Small intestine (tissue), 7 donors: ENCODE data around the gene HCRT. TPM values are rescaled to one million over a fixed set of nuclear protein-coding genes. Genes with fewer than 3 reads are reported as not detected.
A peak's percentile ranks its signal among the peaks of the same experiment; 100 is the strongest.

Source experiments
- DNase-seq, 2 donors: peaks; one replicate each; pipeline versions ENCODE4 v3.0.0 to v3.0.0-alpha.2; 2013
- FAIRE-seq: peaks from 2 replicates; lab custom pipeline; 2012; peaks lifted over from hg19 to GRCh38; lab: Jason Lieb, UNC
- H3K27ac ChIP-seq, 3 donors: one replicate each; pipeline ENCODE4 v1.5.1; 2013; ENCODE audit warnings: low read length in 2 of 3, mild to moderate bottlenecking in 2 of 3, control low read depth in 1 of 3, inconsistent platforms in 1 of 3, low read depth in 1 of 3, moderate library complexity in 1 of 3
- H3K27me3 ChIP-seq, 3 donors: one replicate each; pipeline ENCODE4 v1.6.1; 2013; ENCODE audit warnings: low read length in 3 of 3, inconsistent platforms in 1 of 3; ENCODE audit not compliant: control insufficient read depth in 3 of 3, insufficient read depth in 3 of 3
- H3K36me3 ChIP-seq, 3 donors: one replicate each; pipeline ENCODE4 v1.6.1; 2013; ENCODE audit warnings: low read length in 3 of 3, inconsistent platforms in 1 of 3, low read depth in 1 of 3, mild to moderate bottlenecking in 1 of 3, moderate library complexity in 1 of 3; ENCODE audit not compliant: control insufficient read depth in 3 of 3, insufficient read depth in 2 of 3
- H3K4me1 ChIP-seq, 3 donors: one replicate each; pipeline ENCODE4 v1.6.1; 2013; ENCODE audit warnings: low read length in 2 of 3, inconsistent platforms in 1 of 3, low read depth in 1 of 3, mild to moderate bottlenecking in 1 of 3, moderate library complexity in 1 of 3; ENCODE audit not compliant: control insufficient read depth in 3 of 3, insufficient read depth in 2 of 3
- H3K4me3 ChIP-seq, 3 donors: one replicate each; pipeline ENCODE4 v1.5.1; 2013; ENCODE audit warnings: low read length in 3 of 3, control low read depth in 1 of 3, inconsistent platforms in 1 of 3, low read depth in 1 of 3, mild to moderate bottlenecking in 1 of 3, moderate library complexity in 1 of 3
- H3K9me3 ChIP-seq, 2 donors: one replicate each; pipeline ENCODE4 v1.6.1; 2013; ENCODE audit warnings: low read depth in 1 of 2, low read length in 1 of 2; ENCODE audit not compliant: control insufficient read depth in 2 of 2, insufficient read depth in 1 of 2
- WGBS, 3 donors: extraction: QIAGEN DNeasy Blood & Tissue Kit; methylation state at CpG; one replicate each; pipeline ENCODE4 v1.1.7; 2013; 5-methylcytosine and 5-hydroxymethylcytosine counted together
- polyA plus RNA-seq, 4 donors: library from polyadenylated mRNA; stranded (reverse) in 3 of 4; unstranded in 1 of 4; fragments of 200-250 nt in 3 of 4; fragments of 120-200 nt in 1 of 4; gene quantifications; one replicate each; pipeline versions ENCODE4 v1.2.1 to v1.2.3, GENCODE V29; 2013
- donor health status: healthy with polysubstance abuse.
- donor health status: control.
- donor health status: control.
- donor health status: Bipolar disorder and iron deficiency.
- donor health status: healthy.

HCRT gene
- polyA plus RNA-seq, 4 donors, result not detected

GRCh38 chr17:42202696-42203095, 17.4 kb upstream of the HCRT start:
- peaks cover 0 to 20% (median 0%) of the 10 kb centered on the region in 3 donors for H3K4me1 ChIP-seq
- H3K4me3 ChIP-seq, result no peak overlapping the region
- no peaks in the 10 kb centered on the region for H3K9me3 ChIP-seq
- H3K36me3 ChIP-seq, result peaks cover 0 to 70% (median 6%) of the 10 kb centered on the region in 3 donors
- no peak overlapping the region for H3K27ac ChIP-seq
- H3K27me3 ChIP-seq, result no peaks in the 10 kb centered on the region
- whole genome bisulfite sequencing, 3 donors, result 95 to 97% (median 97%) methylated on average over 5 of the region's 5 CpGs
- no peak for FAIRE-seq
- no peak for DNase-seq

GRCh38 chr17:42202159-42202558, 16.9 kb upstream of the HCRT start:
- FAIRE-seq (no peak), DNase-seq (no peak)
- Histone ChIP-seq H3K9me3 (no peaks in the 10 kb centered on the region), H3K4me3 (no peak overlapping the region), H3K4me1 (peaks cover 0 to 20% (median 0%) of the 10 kb centered on the region in 3 donors), H3K27me3 (no peaks in the 10 kb centered on the region), H3K36me3 (peaks cover 0 to 70% (median 6%) of the 10 kb centered on the region in 3 donors), H3K27ac (no peak overlapping the region)
- WGBS, 3 donors, result 95 to 98% (median 97%) methylated on average over 6 of the region's 6 CpGs

GRCh38 chr17:42201458-42201772, 16.2 kb upstream of the HCRT start:
- no peak for FAIRE-seq
- H3K36me3 ChIP-seq, result peaks cover 0 to 64% (median 6%) of the 10 kb centered on the region in 3 donors
- H3K4me1 ChIP-seq, result peaks cover 0 to 20% (median 0%) of the 10 kb centered on the region in 3 donors
- H3K9me3 ChIP-seq, result no peaks in the 10 kb centered on the region
- peak overlapping the region in 1 of 3 donors; percentile 60 for H3K27ac ChIP-seq
- 75 to 86% (median 79%) methylated on average over 10 of the region's 10 CpGs for WGBS, 3 donors
- no peak for DNase-seq
- no peaks in the 10 kb centered on the region for H3K27me3 ChIP-seq
- H3K4me3 ChIP-seq, result no peak overlapping the region

- peak overlapping the region in 2 of 3 donors; percentile 15 to 60 for H3K27ac ChIP-seq
- H3K4me3 ChIP-seq, result no peak overlapping the region
- peaks cover 0 to 59% (median 6%) of the 10 kb centered on the region in 3 donors for H3K36me3 ChIP-seq
- FAIRE-seq, result no peak
- DNase-seq, result peak; percentile 76 to 80
- H3K4me1 ChIP-seq, result peaks cover 0 to 20% (median 0%) of the 10 kb centered on the region in 3 donors
- 24 to 55% (median 33%) methylated on average over 14 of the region's 14 CpGs for WGBS, 3 donors
- no peaks in the 10 kb centered on the region for H3K9me3 ChIP-seq
- H3K27me3 ChIP-seq, result no peaks in the 10 kb centered on the region
Measured at GRCh38 chr17:42200706-42201457, 15.6 kb upstream of the HCRT start.

GRCh38 chr17:42199416-42200011, 14.3 kb upstream of the HCRT start:
- DNase-seq (no peak), FAIRE-seq (no peak)
- Histone ChIP-seq H3K27ac (peak overlapping the region in 1 of 3 donors; percentile 30), H3K9me3 (no peaks in the 10 kb centered on the region), H3K4me1 (peaks cover 0 to 20% (median 0%) of the 10 kb centered on the region in 3 donors), H3K36me3 (peaks cover 0 to 48% (median 4%) of the 10 kb centered on the region in 3 donors), H3K4me3 (no peak overlapping the region), H3K27me3 (no peaks in the 10 kb centered on the region)
- WGBS, 3 donors, result 84 to 91% (median 88%) methylated on average over 12 of the region's 12 CpGs

- no peak for FAIRE-seq
- H3K36me3 ChIP-seq, result peaks cover 0 to 44% (median 0%) of the 10 kb centered on the region in 3 donors
- H3K9me3 ChIP-seq, result no peaks in the 10 kb centered on the region
- no peaks in the 10 kb centered on the region for H3K27me3 ChIP-seq
- peak overlapping the region in 1 of 3 donors; percentile 57 for H3K27ac ChIP-seq
- 74 to 93% (median 89%) methylated on average over 4 of the region's 4 CpGs for WGBS, 3 donors
- H3K4me3 ChIP-seq, result no peak overlapping the region
- H3K4me1 ChIP-seq, result peaks cover 0 to 21% (median 0%) of the 10 kb centered on the region in 3 donors
- no peak for DNase-seq
Measured at GRCh38 chr17:42198897-42199296, 13.6 kb upstream of the HCRT start.

- FAIRE-seq, result no peak
- WGBS, 3 donors, result 93 to 94% (median 93%) methylated on average over 8 of the region's 8 CpGs
- peaks cover 0 to 30% (median 5%) of the 10 kb centered on the region in 3 donors for H3K4me1 ChIP-seq
Measured at GRCh38 chr17:42197564-42198156, 12.4 kb upstream of the HCRT start.

More at GRCh38 chr17:42197564-42198156, 12.4 kb upstream of the HCRT start:
- no peak for DNase-seq
- H3K9me3 ChIP-seq, result no peaks in the 10 kb centered on the region
- no peak overlapping the region for H3K27ac ChIP-seq
- H3K36me3 ChIP-seq, result peaks cover 0 to 40% (median 0%) of the 10 kb centered on the region in 3 donors
- H3K27me3 ChIP-seq, result no peaks in the 10 kb centered on the region
- H3K4me3 ChIP-seq, result no peak overlapping the region
